ENCODE data around the gene H19.

H19 gene

GRCh38 chr11:1946812-1947484 is 50.7 kb downstream of the H19 start, which contains the start of gene MRPL23:
Gene MRPL23 (plus strand): TSS chr11:1947332. CDS start chr11:1947363, 31 bp downstream.
- no peak for DNase-seq (ENCODE audit: low spot score)

Data from LoVo (cell line).